Prostate gland (tissue), 2 donors: ENCODE measurements around the gene CACNA1B. TPM values are rescaled to one million over a fixed set of nuclear protein-coding genes. Genes with fewer than 3 reads are reported as not detected.

Source experiments
- DNase-seq: peaks from one replicate; pipeline ENCODE4 v3.0.0-alpha.2; 2019; ENCODE audit warnings: low spot score
- H3K27ac ChIP-seq, 2 donors: fragments of 200-600 bp; sonication (generic); 2 replicates each; pipeline ENCODE4 v1.5.1; 2017 to 2019
- H3K27me3 ChIP-seq: fragments of 200-600 bp; sonication (generic); replicated peaks from 2 replicates; pipeline ENCODE4 v1.5.1; 2019; ENCODE audit not compliant: insufficient read depth
- H3K36me3 ChIP-seq, 2 donors: fragments of 200-600 bp; sonication (generic); 1 replicate in 1 of 2; 2 replicates in 1 of 2; pipeline versions ENCODE4 v1.5.1 to v1.8.1; 2017 to 2019
- H3K4me1 ChIP-seq: fragments of 200-600 bp; sonication (generic); replicated peaks from 2 replicates; pipeline ENCODE4 v1.5.1; 2019
- H3K4me3 ChIP-seq, 2 donors: fragments of 200-600 bp; sonication (generic); 2 replicates each; pipeline ENCODE4 v1.5.1; 2017 to 2019
- H3K9me3 ChIP-seq: fragments of 200-600 bp; sonication (generic); 2 replicates; pipeline ENCODE4 v1.5.1; 2017
- CTCF ChIP-seq, 4 experiments: fragments of 200-600 bp in 2 of 4; fragments of 450-650 bp in 2 of 4; sonication (generic) in 2 of 4; IDR thresholded peaks; 1 replicate in 3 of 4; 2 replicates in 1 of 4; pipeline ENCODE4 v1.5.1; 2016 to 2019; ENCODE audit warnings: antibody characterized with exemption in 4 of 4, mild to moderate bottlenecking in 2 of 4, moderate library complexity in 2 of 4
- POLR2A ChIP-seq: fragments of 450-650 bp; IDR thresholded peaks from one replicate; pipeline ENCODE4 v1.6.1; 2016; ENCODE audit warnings: antibody characterized with exemption, mild to moderate bottlenecking
- POLR2AphosphoS5 ChIP-seq: sonication (generic); formaldehyde crosslinking; IDR thresholded peaks from one replicate; pipeline ENCODE4 v1.6.1; 2017; ENCODE audit warnings: antibody characterized with exemption
- WGBS: methylation state at CpG from one replicate; pipeline ENCODE4 v1.1.5; 2018; 5-methylcytosine and 5-hydroxymethylcytosine counted together
- intact Hi-C: fragments of 100-400 bp; cut with DNase I; formaldehyde crosslinking; loops from one replicate; pipeline ENCODE4 v1.14.2; 2022
- total RNA-seq, 2 donors: library from RNA; depleted of rRNA; stranded (reverse); fragments of >200 nt; gene quantifications; one replicate each; pipeline ENCODE4 v1.1.0, GENCODE V29; 2016

The CACNA1B gene
- total RNA-seq, 2 donors from 2014 or later = 0.36 to 6.0 TPM

GRCh38 chr9:137924761-137925369, 47.3 kb downstream of the CACNA1B start:
- Histone ChIP-seq H3K27ac (no peak overlapping the region), H3K4me1 (no peaks in the 10 kb centered on the region), H3K9me3 (no peaks in the 10 kb centered on the region), H3K27me3 (no peaks in the 10 kb centered on the region), H3K4me3 (no peak overlapping the region), H3K36me3 (no peaks in the 10 kb centered on the region)
- intact Hi-C loops = no loop called here
- no peak for DNase-seq
- 62% methylated on average over 9 of the region's 9 CpGs for WGBS
- TF ChIP-seq CTCF (IDR thresholded peaks at IDR 0.05) = no peak
- TF ChIP-seq POLR2A = no peak
- TF ChIP-seq POLR2AphosphoS5 = no peak

- no peaks in the 10 kb centered on the region for H3K36me3 ChIP-seq
- no peaks in the 10 kb centered on the region for H3K27me3 ChIP-seq
- intact Hi-C loops = no loop called here
- H3K4me3 ChIP-seq = no peak overlapping the region
- DNase-seq = no peak
- WGBS = 89% methylated on average over 5 of the region's 5 CpGs
- TF ChIP-seq POLR2A (no peak), POLR2AphosphoS5 (no peak), CTCF (IDR thresholded peaks at IDR 0.05) (no peak)
- H3K9me3 ChIP-seq = no peaks in the 10 kb centered on the region
- no peaks in the 10 kb centered on the region for H3K4me1 ChIP-seq
- no peak overlapping the region for H3K27ac ChIP-seq
Measured at GRCh38 chr9:137943655-137944054, 66.1 kb downstream of the CACNA1B start.

- 82% methylated on average over 4 of the region's 4 CpGs for WGBS
- H3K4me1 ChIP-seq = no peaks in the 10 kb centered on the region
- no peaks in the 10 kb centered on the region for H3K27me3 ChIP-seq
- TF ChIP-seq POLR2A = no peak
- no peak for TF ChIP-seq POLR2AphosphoS5
- no peak for TF ChIP-seq CTCF (IDR thresholded peaks at IDR 0.05)
- no peaks in the 10 kb centered on the region for H3K36me3 ChIP-seq
- no peak overlapping the region for H3K27ac ChIP-seq
- H3K9me3 ChIP-seq = no peaks in the 10 kb centered on the region
- H3K4me3 ChIP-seq = no peak overlapping the region
- intact Hi-C loops = no loop called here
- no peak for DNase-seq
Measured at GRCh38 chr9:137945581-137945980, 68.0 kb downstream of the CACNA1B start.

GRCh38 chr9:137946993-137947392, 69.4 kb downstream of the CACNA1B start:
- H3K27me3 ChIP-seq = no peaks in the 10 kb centered on the region
- TF ChIP-seq CTCF (IDR thresholded peaks at IDR 0.05) = no peak
- TF ChIP-seq POLR2AphosphoS5 = no peak
- no peak for TF ChIP-seq POLR2A
- no peak for DNase-seq
- H3K36me3 ChIP-seq = no peaks in the 10 kb centered on the region
- H3K27ac ChIP-seq = no peak overlapping the region
- H3K4me1 ChIP-seq = no peaks in the 10 kb centered on the region
- no peak overlapping the region for H3K4me3 ChIP-seq
- H3K9me3 ChIP-seq = no peaks in the 10 kb centered on the region
- intact Hi-C loops = no loop called here
- 77% methylated on average over 2 of the region's 2 CpGs for WGBS

GRCh38 chr9:137948642-137949041, 71.1 kb downstream of the CACNA1B start:
- TF ChIP-seq CTCF (IDR thresholded peaks at IDR 0.05) (no peak), POLR2AphosphoS5 (no peak), POLR2A (no peak)
- intact Hi-C loops = no loop called here
- 92% methylated on average over 2 of the region's 2 CpGs for WGBS

More at GRCh38 chr9:137948642-137949041, 71.1 kb downstream of the CACNA1B start:
- no peak for DNase-seq
- Histone ChIP-seq H3K27me3 (no peaks in the 10 kb centered on the region), H3K9me3 (no peaks in the 10 kb centered on the region), H3K4me1 (no peaks in the 10 kb centered on the region), H3K27ac (no peak overlapping the region), H3K4me3 (no peak overlapping the region), H3K36me3 (no peaks in the 10 kb centered on the region)
